Brain microvascular endothelial cell (primary cell): ENCODE measurements around the gene EYS.

ENCODE experiments used
- DNase-seq: peaks from one replicate; pipeline ENCODE4 v3.0.0-alpha.2; 2020
- H3K27ac ChIP-seq: fragments of 250-450 bp; sonication (Bioruptor Pico); 2 replicates; pipeline ENCODE4 v1.5.1; 2020; ENCODE audit warnings: mild to moderate bottlenecking, moderate library complexity
- H3K27me3 ChIP-seq: fragments of 250-450 bp; sonication (Bioruptor Pico); replicated peaks from 2 replicates; pipeline ENCODE4 v1.5.1; 2020; ENCODE audit warnings: mild to moderate bottlenecking
- H3K36me3 ChIP-seq: fragments of 250-450 bp; sonication (Bioruptor Pico); replicated peaks from 2 replicates; pipeline ENCODE4 v1.5.1; 2020; ENCODE audit warnings: mild to moderate bottlenecking
- H3K4me3 ChIP-seq: 2 replicates; pipeline ENCODE4 v1.5.1; 2011; ENCODE audit warnings: low read depth, mild to moderate bottlenecking, control low read depth, low read length, moderate library complexity
- CTCF ChIP-seq: IDR thresholded peaks from 2 replicates; pipeline ENCODE4 v1.5.1; 2011; ENCODE audit warnings: low read depth, mild to moderate bottlenecking, moderate library complexity, low read length, control low read depth, inconsistent platforms; ENCODE audit errors: missing control alignments
- in situ Hi-C: cut with HindIII; loops from 2 replicates; pipeline ENCODE4 v1.10.0; 2017; ENCODE audit warnings: low sequenced_read_pairs, low pct_ligation_motif_present

EYS gene

GRCh38 chr6:63926258-63926780 lies 1780.7 kb downstream of the EYS start:
- no peak for DNase-seq
- H3K36me3 ChIP-seq: no peaks in the 10 kb centered on the region
- no peak for TF ChIP-seq CTCF
- no peaks in the 10 kb centered on the region for H3K27me3 ChIP-seq
- H3K27ac ChIP-seq: no peak overlapping the region
- H3K4me3 ChIP-seq: no peak overlapping the region
- in situ Hi-C loops: no loop called here

- DNase-seq: no peak
- in situ Hi-C loops: no loop called here
These were observed 1783.8 kb downstream of the EYS start for GRCh38 chr6:63923139-63923739.

GRCh38 chr6:63919556-63920110 lies 1787.4 kb downstream of the EYS start:
- Histone ChIP-seq H3K36me3 (no peaks in the 10 kb centered on the region), H3K27me3 (no peaks in the 10 kb centered on the region), H3K27ac (no peak overlapping the region), H3K4me3 (no peak overlapping the region)
- in situ Hi-C loops: no loop called here
- no peak for TF ChIP-seq CTCF
- DNase-seq: no peak

More at GRCh38 chr6:63923139-63923739, 1783.8 kb downstream of the EYS start:
- no peaks in the 10 kb centered on the region for H3K27me3 ChIP-seq
- no peak overlapping the region for H3K27ac ChIP-seq
- no peaks in the 10 kb centered on the region for H3K36me3 ChIP-seq
- no peak overlapping the region for H3K4me3 ChIP-seq
- peak; percentile 28 for TF ChIP-seq CTCF

GRCh38 chr6:63912887-63913286 lies 1794.1 kb downstream of the EYS start:
- Histone ChIP-seq H3K4me3 (no peak overlapping the region), H3K36me3 (no peaks in the 10 kb centered on the region), H3K27ac (no peak overlapping the region), H3K27me3 (no peaks in the 10 kb centered on the region)
- no peak for DNase-seq
- in situ Hi-C loops: no loop called here
- no peak for TF ChIP-seq CTCF

GRCh38 chr6:63910863-63911551 lies 1796.0 kb downstream of the EYS start:
- DNase-seq: no peak
- H3K27ac ChIP-seq: no peak overlapping the region
- no peaks in the 10 kb centered on the region for H3K27me3 ChIP-seq
- TF ChIP-seq CTCF: no peak
- in situ Hi-C loops: no loop called here
- no peak overlapping the region for H3K4me3 ChIP-seq
- H3K36me3 ChIP-seq: no peaks in the 10 kb centered on the region
